H9 (cell line): ENCODE measurements around the gene EEIG2. TPM values are rescaled to one million over a fixed set of nuclear protein-coding genes. Genes with fewer than 3 reads are reported as not detected.

ENCODE experiments used
- DNase-seq: peaks from one replicate; pipeline ENCODE4 v3.0.0-alpha.2; 2017
- H2AFZ ChIP-seq: one replicate; pipeline ENCODE4 v1.6.1; 2013; ENCODE audit warnings: mild to moderate bottlenecking, low read length, control low read depth, moderate library complexity
- H2AK5ac ChIP-seq: 2 replicates; pipeline ENCODE4 v1.6.1; 2013; ENCODE audit warnings: low read length, control low read depth, mixed read lengths; ENCODE audit not compliant: insufficient read length
- H2BK120ac ChIP-seq: one replicate; pipeline ENCODE4 v1.6.1; 2013; ENCODE audit warnings: low read depth, mild to moderate bottlenecking, low read length, control low read depth, inconsistent platforms; ENCODE audit not compliant: poor library complexity, severe bottlenecking
- H2BK12ac ChIP-seq: 2 replicates; pipeline ENCODE4 v1.6.1; 2013; ENCODE audit warnings: low read length, control low read depth, mixed read lengths, low read depth; ENCODE audit not compliant: insufficient read length
- H2BK15ac ChIP-seq: 2 replicates; pipeline ENCODE4 v1.6.1; 2013; ENCODE audit warnings: low read depth, low read length, control low read depth
- H2BK20ac ChIP-seq: one replicate; pipeline ENCODE4 v1.6.1; 2013; ENCODE audit warnings: low read depth, mild to moderate bottlenecking, low read length, control low read depth, inconsistent platforms; ENCODE audit not compliant: poor library complexity, severe bottlenecking
- H2BK5ac ChIP-seq: 2 replicates; pipeline ENCODE4 v1.6.1; 2013; ENCODE audit warnings: low read length, control low read depth, mixed read lengths; ENCODE audit not compliant: insufficient read length
- H3K14ac ChIP-seq: 2 replicates; pipeline ENCODE4 v1.6.1; 2013; ENCODE audit warnings: low read length, control low read depth; ENCODE audit not compliant: insufficient read depth
- H3K18ac ChIP-seq: 2 replicates; pipeline ENCODE4 v1.6.1; 2013; ENCODE audit warnings: low read depth, mild to moderate bottlenecking, mixed read lengths, low read length, control low read depth; ENCODE audit not compliant: insufficient read length
- H3K23ac ChIP-seq: 2 replicates; pipeline ENCODE4 v1.6.1; 2013; ENCODE audit warnings: low read length, control low read depth, mixed read lengths, low read depth; ENCODE audit not compliant: insufficient read length
- H3K23me2 ChIP-seq: 2 replicates; pipeline ENCODE4 v1.6.1; 2013; ENCODE audit warnings: low read depth, mild to moderate bottlenecking, mixed read lengths, low read length, control low read depth; ENCODE audit not compliant: insufficient read length, poor library complexity, severe bottlenecking
- H3K27ac ChIP-seq: 2 replicates; pipeline ENCODE4 v1.5.1; 2013; ENCODE audit warnings: low read length, control low read depth, mixed read lengths, low read depth; ENCODE audit not compliant: insufficient read length
- H3K27me3 ChIP-seq: 2 replicates; pipeline ENCODE4 v1.6.1; 2013; ENCODE audit warnings: low read length, control low read depth, inconsistent platforms; ENCODE audit not compliant: insufficient read depth
- H3K4ac ChIP-seq: 2 replicates; pipeline ENCODE4 v1.6.1; 2013; ENCODE audit warnings: low read depth, mild to moderate bottlenecking, control low read depth, inconsistent platforms, low read length, moderate library complexity
- H3K4me1 ChIP-seq: 2 replicates; pipeline ENCODE4 v1.6.1; 2013; ENCODE audit warnings: low read length, control low read depth, inconsistent platforms; ENCODE audit not compliant: insufficient read depth
- H3K4me2 ChIP-seq: 2 replicates; pipeline ENCODE4 v1.6.1; 2013; ENCODE audit warnings: low read length, control low read depth, mixed read lengths; ENCODE audit not compliant: insufficient read length, insufficient read depth
- H3K56ac ChIP-seq: 2 replicates; pipeline ENCODE4 v1.6.1; 2013; ENCODE audit warnings: low read depth, mild to moderate bottlenecking, mixed read lengths, low read length, control low read depth; ENCODE audit not compliant: insufficient read length
- H3K79me1 ChIP-seq: 2 replicates; pipeline ENCODE4 v1.6.1; 2013; ENCODE audit warnings: low read depth, mild to moderate bottlenecking, moderate library complexity, low read length, control low read depth, inconsistent platforms; ENCODE audit not compliant: insufficient read depth, poor library complexity, severe bottlenecking
- H3K79me2 ChIP-seq: 2 replicates; pipeline ENCODE4 v1.6.1; 2013; ENCODE audit warnings: low read length, control low read depth, inconsistent platforms; ENCODE audit not compliant: insufficient read depth
- H3K9ac ChIP-seq: 2 replicates; pipeline ENCODE4 v1.6.1; 2013; ENCODE audit warnings: low read length, control low read depth, mixed read lengths; ENCODE audit not compliant: insufficient read length; ENCODE audit errors: extremely low read depth
- H3K9me3 ChIP-seq: one replicate; pipeline ENCODE4 v1.6.1; 2013; ENCODE audit warnings: low read depth, low read length, inconsistent platforms; ENCODE audit not compliant: control insufficient read depth
- H3T11ph ChIP-seq: one replicate; pipeline ENCODE4 v1.6.1; 2013; ENCODE audit warnings: mild to moderate bottlenecking, low read length, control low read depth, inconsistent platforms
- H4K20me1 ChIP-seq: one replicate; pipeline ENCODE4 v1.6.1; 2013; ENCODE audit not compliant: control insufficient read depth, insufficient read length, insufficient read depth
- H4K5ac ChIP-seq: 2 replicates; pipeline ENCODE4 v1.6.1; 2013; ENCODE audit warnings: low read depth, mild to moderate bottlenecking, mixed read lengths, low read length, control low read depth; ENCODE audit not compliant: insufficient read length
- H4K8ac ChIP-seq: replicated peaks from 2 replicates; pipeline ENCODE4 v1.6.1; 2013; ENCODE audit warnings: low read length, control low read depth, mixed read lengths, low read depth; ENCODE audit not compliant: insufficient read length
- H4K91ac ChIP-seq: 2 replicates; pipeline ENCODE4 v1.6.1; 2013; ENCODE audit warnings: low read depth, mild to moderate bottlenecking, moderate library complexity, mixed read lengths, low read length, control low read depth; ENCODE audit not compliant: insufficient read length
- H3K27ac Mint-ChIP-seq, 3 experiments: 2 replicates in 2 of 3; 3 replicates in 1 of 3; pipeline ENCODE4 v1.8.0; 2020 to 2021; ENCODE audit warnings: mixed read lengths in 3 of 3, mild to moderate bottlenecking in 1 of 3, moderate library complexity in 1 of 3
- H3K27me3 Mint-ChIP-seq: 2 replicates; pipeline ENCODE4 v1.8.0; 2021; ENCODE audit warnings: low read depth, mild to moderate bottlenecking, moderate library complexity, mixed read lengths
- H3K36me3 Mint-ChIP-seq, 3 experiments: 2 replicates in 2 of 3; 3 replicates in 1 of 3; pipeline ENCODE4 v1.8.0; 2020 to 2021; ENCODE audit warnings: low read depth in 3 of 3, mixed read lengths in 3 of 3; ENCODE audit not compliant: insufficient read depth in 1 of 3
- H3K4me1 Mint-ChIP-seq, 2 experiments: 2 replicates each; pipeline ENCODE4 v1.8.0; 2020; ENCODE audit warnings: mixed read lengths in 2 of 2
- H3K4me3 Mint-ChIP-seq, 2 experiments: 2 replicates in 1 of 2; 3 replicates in 1 of 2; pipeline ENCODE4 v1.8.0; 2020 to 2021; ENCODE audit warnings: mild to moderate bottlenecking in 2 of 2, mixed read lengths in 2 of 2, moderate library complexity in 1 of 2
- H3K9me3 Mint-ChIP-seq, 2 experiments: 2 replicates in 1 of 2; 3 replicates in 1 of 2; pipeline ENCODE4 v1.8.0; 2020; ENCODE audit warnings: mild to moderate bottlenecking in 2 of 2, mixed read lengths in 2 of 2, moderate library complexity in 1 of 2
- WGBS: extraction: QIAGEN DNeasy Blood & Tissue Kit; methylation state at CpG from one replicate; pipeline ENCODE4 v1.1.7; 2013; ENCODE audit warnings: missing lambda C conversion rate, low lambda C conversion rate, mixed read lengths; ENCODE audit not compliant: insufficient read length; ENCODE audit errors: extremely low coverage; 5-methylcytosine and 5-hydroxymethylcytosine counted together
- total RNA-seq: library from RNA; stranded (reverse); gene quantifications from 2 replicates; pipeline ENCODE4 v1.2.1, GENCODE V29; 2021
- TF ChIP-seq, protein P1 (sequence below): fragments of 200-600 bp; sonication (generic); conservative IDR thresholded peaks from 3 replicates; pipeline ENCODE4 v1.8.0; 2021; ENCODE audit warnings: antibody characterized with exemption, mild to moderate bottlenecking

The EEIG2 gene
- total RNA-seq, 1 experiment from 2014 or later = 17.0 TPM

GRCh38 chr1:108527135-108527534 is 32.8 kb upstream of the EEIG2 start:
- WGBS = no CpG with 5 or more reads among the region's 3 CpGs
- no peaks in the 10 kb centered on the region; the same call in 1 of the 2 replicates for H3K27me3 Mint-ChIP-seq
- no peaks in the 10 kb centered on the region for H4K20me1 ChIP-seq

More at GRCh38 chr1:108527135-108527534, 32.8 kb upstream of the EEIG2 start:
- H3T11ph ChIP-seq = no peak overlapping the region
- H3K23me2 ChIP-seq = peaks cover 2% of the 10 kb centered on the region
- no peak overlapping the region for H3K18ac ChIP-seq
- no peak overlapping the region for H3K14ac ChIP-seq
- no peaks in the 10 kb centered on the region for H3K9me3 ChIP-seq
- H3K27ac ChIP-seq = no peak overlapping the region
- TF ChIP-seq, protein P1, sequence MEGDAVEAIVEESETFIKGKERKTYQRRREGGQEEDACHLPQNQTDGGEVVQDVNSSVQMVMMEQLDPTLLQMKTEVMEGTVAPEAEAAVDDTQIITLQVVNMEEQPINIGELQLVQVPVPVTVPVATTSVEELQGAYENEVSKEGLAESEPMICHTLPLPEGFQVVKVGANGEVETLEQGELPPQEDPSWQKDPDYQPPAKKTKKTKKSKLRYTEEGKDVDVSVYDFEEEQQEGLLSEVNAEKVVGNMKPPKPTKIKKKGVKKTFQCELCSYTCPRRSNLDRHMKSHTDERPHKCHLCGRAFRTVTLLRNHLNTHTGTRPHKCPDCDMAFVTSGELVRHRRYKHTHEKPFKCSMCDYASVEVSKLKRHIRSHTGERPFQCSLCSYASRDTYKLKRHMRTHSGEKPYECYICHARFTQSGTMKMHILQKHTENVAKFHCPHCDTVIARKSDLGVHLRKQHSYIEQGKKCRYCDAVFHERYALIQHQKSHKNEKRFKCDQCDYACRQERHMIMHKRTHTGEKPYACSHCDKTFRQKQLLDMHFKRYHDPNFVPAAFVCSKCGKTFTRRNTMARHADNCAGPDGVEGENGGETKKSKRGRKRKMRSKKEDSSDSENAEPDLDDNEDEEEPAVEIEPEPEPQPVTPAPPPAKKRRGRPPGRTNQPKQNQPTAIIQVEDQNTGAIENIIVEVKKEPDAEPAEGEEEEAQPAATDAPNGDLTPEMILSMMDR = no peak
- Mint-ChIP-seq H3K4me3 (no peak overlapping the region), H3K4me1 (no peaks in the 10 kb centered on the region), H3K36me3 (peaks cover 0 to 3% (median 0%) of the 10 kb centered on the region in 3 experiments; a peak in 2 of 7 replicates), H3K9me3 (peaks cover 7 to 11% of the 10 kb centered on the region in 2 experiments; a peak in 4 of 5 replicates), H3K27ac (no peak overlapping the region)
- H4K8ac ChIP-seq = no peak overlapping the region
- H2AFZ ChIP-seq = no peak overlapping the region
- no peak overlapping the region for H2BK20ac ChIP-seq
- H2BK120ac ChIP-seq = no peak overlapping the region
- no peak overlapping the region for H4K91ac ChIP-seq
- H3K4me2 ChIP-seq = no peak overlapping the region
- no peaks in the 10 kb centered on the region for H3K27me3 ChIP-seq
- no peak overlapping the region for H3K56ac ChIP-seq
- no peak overlapping the region for H2BK5ac ChIP-seq
- H3K4me1 ChIP-seq = no peaks in the 10 kb centered on the region
- no peaks in the 10 kb centered on the region for H3K79me2 ChIP-seq
- DNase-seq = no peak
- no peak overlapping the region for H2BK15ac ChIP-seq
- H2AK5ac ChIP-seq = no peak overlapping the region
- H3K4ac ChIP-seq = no peak overlapping the region
- H2BK12ac ChIP-seq = no peak overlapping the region
- H4K5ac ChIP-seq = no peak overlapping the region
- H3K23ac ChIP-seq = no peak overlapping the region
- no peaks in the 10 kb centered on the region for H3K79me1 ChIP-seq
- H3K9ac ChIP-seq = no peak overlapping the region
